K562 (cell line): ENCODE measurements around the gene MRPL58. TPM values are rescaled to one million over a fixed set of nuclear protein-coding genes. Genes with fewer than 3 reads are reported as not detected.

Experiments
- CUX1 ChIP-seq: fragments of 200-800 bp; sonication (Bioruptor generic); IDR thresholded peaks from 2 replicates; pipeline ENCODE4 v1.6.1; 2016; ENCODE audit warnings: missing genetic modification characterization, missing compliant biosample characterization
- E2F3 ChIP-seq: fragments of 250-450 bp; sonication (Bioruptor Pico); IDR thresholded peaks from 2 replicates; pipeline ENCODE4 v1.4.0; 2020; ENCODE audit warnings: mild to moderate bottlenecking
- ETV1 ChIP-seq: fragments of 450-650 bp; conservative IDR thresholded peaks from 2 replicates; pipeline ENCODE4 v1.6.1; 2016; ENCODE audit warnings: missing genetic modification characterization, control low read depth, low read depth, missing compliant biosample characterization
- GTF3C2 ChIP-seq: IDR thresholded peaks from 3 replicates; pipeline ENCODE4 v1.6.1; 2011; ENCODE audit warnings: borderline replicate concordance, mild to moderate bottlenecking, moderate library complexity; ENCODE audit not compliant: insufficient read length; ENCODE audit errors: extremely low read depth
- MED1 ChIP-seq: sonication (generic); formaldehyde crosslinking; IDR thresholded peaks from 2 replicates; pipeline ENCODE4 v1.8.1; 2023; ENCODE audit warnings: missing genetic modification reagents, borderline replicate concordance
- NR2C2 ChIP-seq, 2 experiments: fragments of 200-800 bp in 1 of 2; sonication (Bioruptor generic) in 1 of 2; sonication (generic) in 1 of 2; formaldehyde crosslinking in 1 of 2; IDR thresholded peaks; 2 replicates each; pipeline versions ENCODE4 v1.6.1 to v1.8.0; 2016 to 2022; ENCODE audit warnings: mild to moderate bottlenecking in 1 of 2, missing compliant biosample characterization in 1 of 2, missing genetic modification characterization in 1 of 2, missing genetic modification reagents in 1 of 2
- RNF2 ChIP-seq: sonication (generic); IDR thresholded peaks from 2 replicates; pipeline ENCODE4 v1.6.1; 2016
- TFE3 ChIP-seq: fragments of 450-650 bp; formaldehyde crosslinking; IDR thresholded peaks from 2 replicates; pipeline ENCODE4 v1.4.0; 2020; ENCODE audit warnings: mild to moderate bottlenecking, mixed read lengths
- ZBTB43 ChIP-seq: sonication (generic); formaldehyde crosslinking; IDR thresholded peaks from 2 replicates; pipeline ENCODE4 v1.8.0; 2023; ENCODE audit warnings: mild to moderate bottlenecking, missing genetic modification reagents
- ZNF449 ChIP-seq: fragments of 250-450 bp; sonication (Bioruptor Pico); IDR thresholded peaks from 2 replicates; pipeline ENCODE4 v1.8.0; 2022; ENCODE audit warnings: moderate library complexity, mild to moderate bottlenecking, inconsistent platforms
- polyA plus RNA-seq, 8 experiments: library from polyadenylated mRNA; depleted of rRNA in 4 of 8; stranded (reverse) in 5 of 8; unstranded in 3 of 8; fragments of >200 nt; fragmentation: Nextera tagmentation in 2 of 8; fragmentation: Illumina TruSeq in 1 of 8; extraction: Ambion mirVana in 2 of 8; extraction: Trizol in 1 of 8; gene quantifications; 2 replicates each; pipeline versions ENCODE4 v1.2.1 to v1.2.3, GENCODE V29; 2011 to 2014; ENCODE audit warnings: inconsistent platforms in 1 of 8, missing spikeins in 1 of 8
- total RNA-seq, 7 experiments: library from RNA; depleted of rRNA in 6 of 7; stranded (reverse); fragments of >200 nt in 6 of 7; fragmentation: Illumina TruSeq in 2 of 7; extraction: Trizol in 2 of 7; gene quantifications; 2 replicates each; pipeline versions ENCODE4 v1.2.1 to v1.2.3, GENCODE V29; 2011 to 2021; ENCODE audit warnings: low replicate concordance in 1 of 7

Gene MRPL58
- total and polyA plus RNA-seq, 9 of the 15 experiments (the other 6 are each of a cell fraction or from before 2014, with no cell fraction given), result 30.8 to 107 (median 72.4) TPM

- no peak for TF ChIP-seq CUX1 (CRISPR knock-in tag)
- TF ChIP-seq ZNF449 (CRISPR knock-in tag), result peak; percentile 41; the same call in 1 of the 2 replicates
- no peak for TF ChIP-seq TFE3 (CRISPR knock-in tag)
- TF ChIP-seq E2F3, result peak; percentile 17; the same call in 1 of the 2 replicates
- 0 out of 2 replicates have a peak, but pooled peaks have one; percentile 51 for TF ChIP-seq ZBTB43
- peak; percentile 94 for TF ChIP-seq RNF2
- TF ChIP-seq GTF3C2, result peak; percentile 100
- TF ChIP-seq ETV1 (tag), result 0 out of 2 replicates have a peak, but pooled peaks have one; percentile 5
- peak; percentile 58; the same call in 1 of the 2 replicates for TF ChIP-seq NR2C2 (CRISPR knock-in tag; IDR thresholded peaks at IDR 0.05)
- no peak for TF ChIP-seq NR2C2 (tag; IDR thresholded peaks at IDR 0.05)
- TF ChIP-seq MED1, result no peak
These were observed 21.9 kb downstream of the MRPL58 start (continued) for GRCh38 chr17:75034236-75034908.
